ENCODE results near the gene PYGB. TPM values are rescaled to one million over a fixed set of nuclear protein-coding genes. Genes with fewer than 3 reads are reported as not detected.

The PYGB gene
- total RNA-seq, 1 donor from 2014 or later = 167 TPM

DNA sequence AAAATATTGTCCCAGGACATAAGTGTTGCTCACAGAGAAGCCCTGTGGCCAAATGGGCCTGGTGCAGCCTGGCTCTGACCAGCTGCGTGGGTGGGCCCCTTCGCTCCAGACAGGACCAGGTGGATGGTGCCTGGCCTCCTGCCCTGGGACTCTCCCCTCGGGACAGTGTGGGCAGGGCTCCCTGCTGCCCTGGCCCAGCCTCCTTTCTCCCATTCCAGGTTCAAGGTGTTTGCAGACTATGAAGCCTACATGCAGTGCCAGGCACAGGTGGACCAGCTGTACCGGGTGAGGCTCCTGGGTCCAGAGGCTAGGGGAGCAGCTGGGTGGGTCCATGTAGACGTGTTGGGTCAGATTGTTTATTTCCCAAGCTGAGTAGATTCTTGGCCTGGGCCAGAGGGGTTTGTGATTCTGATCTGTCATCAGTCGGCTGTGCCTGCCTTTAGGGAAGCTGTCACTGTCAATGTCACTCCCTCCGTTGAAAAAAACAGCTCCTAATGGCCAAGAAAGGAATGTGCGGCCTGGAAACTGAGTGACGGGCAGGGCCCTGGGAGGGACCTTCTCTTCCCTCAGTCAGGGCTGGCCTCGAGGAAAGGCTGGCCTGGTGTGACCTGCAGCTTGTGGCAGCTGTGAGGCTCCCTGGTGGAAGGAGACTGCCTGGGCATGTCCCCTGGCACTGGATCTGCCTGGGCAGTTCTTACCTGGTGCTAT is 47.7 kb downstream of the PYGB start:
- Histone ChIP-seq H3K36me3 (ENCODE audit: control insufficient read depth, insufficient read depth, low read length) (peaks cover 9% of the 10 kb centered on the region), H3K4me3 (ENCODE audit: low read depth, low read length) (no peak overlapping the region)
- DNase-seq (ENCODE audit: low read depth) = no peak

DNA sequence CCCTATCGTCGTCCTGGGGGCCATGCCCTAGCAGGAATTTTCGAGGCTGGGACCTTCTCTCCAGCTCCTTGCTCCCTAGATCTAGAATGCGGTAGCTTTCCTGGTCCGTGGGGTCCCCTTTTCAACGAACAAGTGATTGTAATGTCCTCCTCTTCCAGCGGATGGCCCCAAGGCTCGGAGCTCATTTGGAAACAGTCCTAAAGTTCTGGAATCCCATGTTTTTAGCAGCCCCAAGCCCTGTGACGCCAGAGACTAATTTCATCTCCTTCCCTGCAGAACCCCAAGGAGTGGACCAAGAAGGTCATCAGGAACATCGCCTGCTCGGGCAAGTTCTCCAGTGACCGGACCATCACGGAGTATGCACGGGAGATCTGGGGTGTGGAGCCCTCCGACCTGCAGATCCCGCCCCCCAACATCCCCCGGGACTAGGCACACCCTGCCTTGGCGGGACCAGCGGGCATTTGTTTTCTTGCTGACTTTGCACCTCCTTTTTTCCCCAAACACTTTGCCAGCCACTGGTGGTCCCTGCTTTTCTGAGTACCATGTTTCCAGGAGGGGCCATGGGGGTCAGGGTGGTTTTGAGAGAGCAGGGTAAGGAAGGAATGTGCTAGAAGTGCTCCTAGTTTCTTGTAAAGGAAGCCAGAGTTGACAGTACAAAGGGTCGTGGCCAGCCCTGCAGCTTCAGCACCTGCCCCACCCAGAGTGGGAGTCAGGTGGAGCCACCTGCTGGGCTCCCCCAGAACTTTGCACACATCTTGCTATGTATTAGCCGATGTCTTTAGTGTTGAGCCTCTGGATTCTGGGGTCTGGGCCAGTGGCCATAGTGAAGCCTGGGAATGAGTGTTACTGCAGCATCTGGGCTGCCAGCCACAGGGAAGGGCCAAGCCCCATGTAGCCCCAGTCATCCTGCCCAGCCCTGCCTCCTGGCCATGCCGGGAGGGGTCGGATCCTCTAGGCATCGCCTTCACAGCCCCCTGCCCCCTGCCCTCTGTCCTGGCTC is 48.5 kb downstream of the PYGB start:
- H3K4me3 ChIP-seq (ENCODE audit: low read depth, low read length) = no peak overlapping the region
- no peak for DNase-seq (ENCODE audit: low read depth)
- peaks cover 8% of the 10 kb centered on the region for H3K36me3 ChIP-seq (ENCODE audit: control insufficient read depth, insufficient read depth, low read length)
- no peaks in the 10 kb centered on the region for H3K27me3 ChIP-seq (ENCODE audit: control insufficient read depth, insufficient read depth, low read length)
- TF ChIP-seq, protein P1, sequence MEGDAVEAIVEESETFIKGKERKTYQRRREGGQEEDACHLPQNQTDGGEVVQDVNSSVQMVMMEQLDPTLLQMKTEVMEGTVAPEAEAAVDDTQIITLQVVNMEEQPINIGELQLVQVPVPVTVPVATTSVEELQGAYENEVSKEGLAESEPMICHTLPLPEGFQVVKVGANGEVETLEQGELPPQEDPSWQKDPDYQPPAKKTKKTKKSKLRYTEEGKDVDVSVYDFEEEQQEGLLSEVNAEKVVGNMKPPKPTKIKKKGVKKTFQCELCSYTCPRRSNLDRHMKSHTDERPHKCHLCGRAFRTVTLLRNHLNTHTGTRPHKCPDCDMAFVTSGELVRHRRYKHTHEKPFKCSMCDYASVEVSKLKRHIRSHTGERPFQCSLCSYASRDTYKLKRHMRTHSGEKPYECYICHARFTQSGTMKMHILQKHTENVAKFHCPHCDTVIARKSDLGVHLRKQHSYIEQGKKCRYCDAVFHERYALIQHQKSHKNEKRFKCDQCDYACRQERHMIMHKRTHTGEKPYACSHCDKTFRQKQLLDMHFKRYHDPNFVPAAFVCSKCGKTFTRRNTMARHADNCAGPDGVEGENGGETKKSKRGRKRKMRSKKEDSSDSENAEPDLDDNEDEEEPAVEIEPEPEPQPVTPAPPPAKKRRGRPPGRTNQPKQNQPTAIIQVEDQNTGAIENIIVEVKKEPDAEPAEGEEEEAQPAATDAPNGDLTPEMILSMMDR (IDR thresholded peaks at IDR 0.05; ENCODE audit: insufficient read depth, low read length, poor library complexity, severe bottlenecking) = peak; percentile 54

More for the DNA sequence above, 47.7 kb downstream of the PYGB start:
- H3K27me3 ChIP-seq (ENCODE audit: control insufficient read depth, insufficient read depth, low read length) = no peaks in the 10 kb centered on the region
- TF ChIP-seq, protein P1 (IDR thresholded peaks at IDR 0.05; ENCODE audit: insufficient read depth, low read length, poor library complexity, severe bottlenecking) = no peak

DNA sequence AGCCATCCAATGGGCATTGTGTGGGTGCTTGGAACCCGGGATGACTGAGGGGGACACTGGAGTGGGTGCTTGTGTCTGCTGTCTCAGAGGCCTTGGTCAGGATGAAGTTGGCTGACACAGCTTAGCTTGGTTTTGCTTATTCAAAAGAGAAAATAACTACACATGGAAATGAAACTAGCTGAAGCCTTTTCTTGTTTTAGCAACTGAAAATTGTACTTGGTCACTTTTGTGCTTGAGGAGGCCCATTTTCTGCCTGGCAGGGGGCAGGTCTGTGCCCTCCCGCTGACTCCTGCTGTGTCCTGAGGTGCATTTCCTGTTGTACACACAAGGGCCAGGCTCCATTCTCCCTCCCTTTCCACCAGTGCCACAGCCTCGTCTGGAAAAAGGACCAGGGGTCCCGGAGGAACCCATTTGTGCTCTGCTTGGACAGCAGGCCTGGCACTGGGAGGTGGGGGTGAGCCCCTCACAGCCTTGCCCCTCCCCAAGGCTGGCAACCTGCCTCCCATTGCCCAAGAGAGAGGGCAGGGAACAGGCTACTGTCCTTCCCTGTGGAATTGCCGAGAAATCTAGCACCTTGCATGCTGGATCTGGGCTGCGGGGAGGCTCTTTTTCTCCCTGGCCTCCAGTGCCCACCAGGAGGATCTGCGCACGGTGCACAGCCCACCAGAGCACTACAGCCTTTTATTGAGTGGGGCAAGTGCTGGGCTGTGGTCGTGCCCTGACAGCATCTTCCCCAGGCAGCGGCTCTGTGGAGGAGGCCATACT is 49.4 kb downstream of the PYGB start:
- H3K27me3 ChIP-seq (ENCODE audit: control insufficient read depth, insufficient read depth, low read length) = no peaks in the 10 kb centered on the region
- H3K36me3 ChIP-seq (ENCODE audit: control insufficient read depth, insufficient read depth, low read length) = peaks cover 8% of the 10 kb centered on the region
- DNase-seq (ENCODE audit: low read depth) = no peak
- no peak overlapping the region for H3K4me3 ChIP-seq (ENCODE audit: low read depth, low read length)
- TF ChIP-seq, protein P1 (IDR thresholded peaks at IDR 0.05; ENCODE audit: insufficient read depth, low read length, poor library complexity, severe bottlenecking) = no peak

DNA sequence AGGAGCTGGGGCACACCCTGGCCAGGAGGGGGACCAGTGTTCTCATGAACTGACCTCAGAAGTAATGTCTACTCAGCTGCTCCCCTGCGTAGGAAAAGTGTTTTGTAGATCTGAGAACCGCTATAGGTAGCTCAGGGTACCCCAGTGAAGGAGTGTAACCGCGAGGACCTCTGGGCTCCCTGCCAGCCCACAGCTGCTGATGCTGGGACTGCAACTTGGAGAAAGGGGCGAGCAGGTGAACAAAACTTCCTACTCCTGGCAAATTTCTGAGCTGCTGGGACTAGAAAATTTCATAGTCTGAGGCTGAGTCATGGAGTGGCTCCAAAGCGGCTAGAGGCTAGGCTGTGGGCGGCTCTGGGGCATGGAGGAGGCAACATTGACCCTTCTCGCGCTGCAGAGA is 51.9 kb downstream of the PYGB start:
- Histone ChIP-seq H3K4me3 (ENCODE audit: low read depth, low read length) (no peak overlapping the region), H3K27me3 (ENCODE audit: control insufficient read depth, insufficient read depth, low read length) (no peaks in the 10 kb centered on the region), H3K36me3 (ENCODE audit: control insufficient read depth, insufficient read depth, low read length) (peaks cover 5% of the 10 kb centered on the region)
- TF ChIP-seq, protein P1 (IDR thresholded peaks at IDR 0.05; ENCODE audit: insufficient read depth, low read length, poor library complexity, severe bottlenecking) = no peak
- DNase-seq (ENCODE audit: low read depth) = no peak

DNA sequence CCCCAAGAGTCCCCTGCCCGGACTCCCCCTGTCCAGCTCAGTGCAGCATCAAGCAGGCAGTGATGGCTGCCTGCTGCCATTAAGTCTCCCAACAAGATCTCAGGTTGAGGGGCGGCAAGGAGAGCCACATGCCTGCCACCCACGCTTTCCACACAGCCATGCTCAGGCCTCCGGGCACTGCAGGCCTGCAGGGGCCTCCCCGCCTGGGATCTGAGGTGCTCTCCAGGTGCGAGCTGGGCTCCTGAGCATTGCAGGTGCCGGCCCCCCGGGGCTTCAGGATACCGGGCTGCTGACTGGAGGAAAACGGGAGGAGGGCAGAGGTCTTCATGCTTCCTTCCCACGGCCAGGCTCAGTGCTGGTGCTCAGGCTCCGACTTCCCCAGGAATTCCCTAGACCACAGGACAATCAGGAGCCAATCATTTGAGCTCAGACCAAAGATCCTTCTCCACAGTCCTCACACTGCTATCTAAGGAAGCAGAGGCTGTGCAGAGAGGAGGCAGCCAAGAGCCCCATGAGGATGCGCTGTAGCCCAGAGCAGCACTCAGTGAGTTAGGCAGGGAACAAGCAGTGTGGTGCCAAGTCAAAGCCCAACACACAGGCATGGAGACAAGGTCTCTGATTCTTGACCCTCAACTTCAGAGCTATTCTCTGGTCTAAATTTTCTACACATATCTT is 52.7 kb downstream of the PYGB start:
- Histone ChIP-seq H3K4me3 (ENCODE audit: low read depth, low read length) (no peak overlapping the region), H3K36me3 (ENCODE audit: control insufficient read depth, insufficient read depth, low read length) (peaks cover 2% of the 10 kb centered on the region)
- TF ChIP-seq, protein P1 (IDR thresholded peaks at IDR 0.05; ENCODE audit: insufficient read depth, low read length, poor library complexity, severe bottlenecking) = no peak

More for the DNA sequence above, 52.7 kb downstream of the PYGB start:
- DNase-seq (ENCODE audit: low read depth) = no peak
- no peaks in the 10 kb centered on the region for H3K27me3 ChIP-seq (ENCODE audit: control insufficient read depth, insufficient read depth, low read length)
